Neural progenitor cell (in vitro differentiated cells): ENCODE results near the gene NAA15. TPM values are rescaled to one million over a fixed set of nuclear protein-coding genes. Genes with fewer than 3 reads are reported as not detected.

ENCODE experiments used
- DNase-seq: peaks from one replicate; pipeline ENCODE4 v3.0.0-alpha.2; 2016; ENCODE audit warnings: low spot score
- H2AFZ ChIP-seq: fragments of 200-600 bp; sonication (generic); replicated peaks from 2 replicates; pipeline ENCODE4 v1.6.1; 2016; ENCODE audit warnings: antibody characterized with exemption
- H3F3A ChIP-seq: fragments of 200-600 bp; sonication (generic); 2 replicates; pipeline ENCODE4 v1.6.1; 2016; ENCODE audit warnings: antibody characterized with exemption, low read depth
- H3K27ac ChIP-seq: fragments of 200-600 bp; sonication (generic); 2 replicates; pipeline ENCODE4 v1.5.1; 2016; ENCODE audit warnings: mild to moderate bottlenecking
- H3K27me3 ChIP-seq: fragments of 200-600 bp; sonication (generic); 2 replicates; pipeline ENCODE4 v1.6.1; 2016; ENCODE audit warnings: mild to moderate bottlenecking, moderate library complexity
- H3K36me3 ChIP-seq: fragments of 200-600 bp; sonication (generic); 2 replicates; pipeline ENCODE4 v1.5.1; 2016
- H3K4me1 ChIP-seq: fragments of 200-600 bp; sonication (generic); 2 replicates; pipeline ENCODE4 v1.6.1; 2016; ENCODE audit warnings: mixed run types
- H3K4me2 ChIP-seq: fragments of 200-600 bp; sonication (generic); 2 replicates; pipeline ENCODE4 v1.6.1; 2016
- H3K4me3 ChIP-seq: fragments of 200-600 bp; sonication (generic); 2 replicates; pipeline ENCODE4 v1.5.1; 2016
- H3K79me2 ChIP-seq: fragments of 200-600 bp; sonication (generic); 2 replicates; pipeline ENCODE4 v1.6.1; 2016; ENCODE audit warnings: low read depth
- H3K9ac ChIP-seq: fragments of 200-600 bp; sonication (generic); 2 replicates; pipeline ENCODE4 v1.6.1; 2016
- H3K9me3 ChIP-seq: fragments of 200-600 bp; sonication (generic); 2 replicates; pipeline ENCODE4 v1.5.1; 2016; ENCODE audit warnings: low read depth
- H4K20me1 ChIP-seq: fragments of 200-600 bp; sonication (generic); 2 replicates; pipeline ENCODE4 v1.6.1; 2016; ENCODE audit warnings: low read depth
- H3K27ac Mint-ChIP-seq: 3 replicates; pipeline ENCODE4 v1.8.0; 2021; ENCODE audit warnings: mixed read lengths
- H3K27me3 Mint-ChIP-seq: 2 replicates; pipeline ENCODE4 v1.8.0; 2022; ENCODE audit warnings: low read depth, mild to moderate bottlenecking, inconsistent platforms, moderate library complexity, mixed read lengths; ENCODE audit not compliant: insufficient read depth
- H3K36me3 Mint-ChIP-seq: 3 replicates; pipeline ENCODE4 v1.8.0; 2021; ENCODE audit warnings: mixed read lengths
- H3K4me1 Mint-ChIP-seq: 3 replicates; pipeline ENCODE4 v1.8.0; 2021; ENCODE audit warnings: mixed read lengths
- H3K4me3 Mint-ChIP-seq: 3 replicates; pipeline ENCODE4 v1.8.0; 2021; ENCODE audit warnings: mild to moderate bottlenecking, moderate library complexity, mixed read lengths
- H3K9me3 Mint-ChIP-seq: 3 replicates; pipeline ENCODE4 v1.8.0; 2020; ENCODE audit warnings: mixed read lengths
- CTCF ChIP-seq: fragments of 200-600 bp; sonication (generic); IDR thresholded peaks from 2 replicates; pipeline ENCODE4 v1.5.1; 2017; ENCODE audit warnings: antibody characterized with exemption, mild to moderate bottlenecking
- EZH2 ChIP-seq: fragments of 200-600 bp; sonication (generic); IDR thresholded peaks from 2 replicates; pipeline ENCODE4 v1.6.1; 2017; ENCODE audit warnings: antibody characterized with exemption, mild to moderate bottlenecking, moderate library complexity
- EZH2phosphoT487 ChIP-seq: fragments of 200-600 bp; sonication (generic); IDR thresholded peaks from 2 replicates; pipeline ENCODE4 v1.6.1; 2017; ENCODE audit warnings: antibody characterized with exemption
- total RNA-seq: library from RNA; depleted of rRNA; stranded (reverse); fragments of >200 nt; gene quantifications from 2 replicates; pipeline ENCODE4 v1.2.3, GENCODE V29; 2015; ENCODE audit warnings: low replicate concordance

The NAA15 gene
- total RNA-seq, 1 donor from 2014 or later = 69.0 TPM

GRCh38 chr4:139458543-139458942 lies 157.2 kb downstream of the NAA15 start:
- H3K4me2 ChIP-seq = no peak overlapping the region
- H3K9ac ChIP-seq = no peak overlapping the region
- Mint-ChIP-seq H3K27ac (no peak overlapping the region), H3K27me3 (peaks cover 4% of the 10 kb centered on the region), H3K4me1 (peaks cover 17% of the 10 kb centered on the region), H3K9me3 (no peaks in the 10 kb centered on the region), H3K4me3 (no peak overlapping the region), H3K36me3 (peaks cover 6% of the 10 kb centered on the region)
- peaks cover 23% of the 10 kb centered on the region for H3K4me1 ChIP-seq
- H3K4me3 ChIP-seq = no peak overlapping the region
- peaks cover 8% of the 10 kb centered on the region for H4K20me1 ChIP-seq
- no peaks in the 10 kb centered on the region for H3K9me3 ChIP-seq
- no peaks in the 10 kb centered on the region for H3K27me3 ChIP-seq
- H3K36me3 ChIP-seq = no peaks in the 10 kb centered on the region
- peaks cover 80% of the 10 kb centered on the region for H3K79me2 ChIP-seq
- no peak overlapping the region for H2AFZ ChIP-seq
- H3F3A ChIP-seq = peaks cover 2% of the 10 kb centered on the region
- H3K27ac ChIP-seq = no peak overlapping the region
- TF ChIP-seq EZH2phosphoT487 (no peak), EZH2 (no peak), CTCF (no peak)
- DNase-seq = no peak

GRCh38 chr4:139458999-139459398 lies 157.7 kb downstream of the NAA15 start:
- H3K9me3 Mint-ChIP-seq = no peaks in the 10 kb centered on the region

GRCh38 chr4:139460565-139460964 lies 159.3 kb downstream of the NAA15 start:
- H3K27me3 Mint-ChIP-seq = peaks cover 3% of the 10 kb centered on the region
- no peak for DNase-seq
- Histone ChIP-seq H3K4me1 (peaks cover 12% of the 10 kb centered on the region), H2AFZ (no peak overlapping the region), H3K4me2 (no peak overlapping the region), H3F3A (no peaks in the 10 kb centered on the region), H3K36me3 (no peaks in the 10 kb centered on the region), H3K9ac (no peak overlapping the region), H3K79me2 (peaks cover 82% of the 10 kb centered on the region), H3K4me3 (no peak overlapping the region), H4K20me1 (peaks cover 8% of the 10 kb centered on the region), H3K9me3 (no peaks in the 10 kb centered on the region), H3K27me3 (no peaks in the 10 kb centered on the region), H3K27ac (no peak overlapping the region)
- H3K36me3 Mint-ChIP-seq = peaks cover 8% of the 10 kb centered on the region
- H3K4me1 Mint-ChIP-seq = peaks cover 3% of the 10 kb centered on the region
- H3K27ac Mint-ChIP-seq = no peak overlapping the region
- TF ChIP-seq EZH2 (no peak), EZH2phosphoT487 (no peak), CTCF (no peak)
- H3K4me3 Mint-ChIP-seq = no peak overlapping the region
- no peaks in the 10 kb centered on the region for H3K9me3 Mint-ChIP-seq

More at GRCh38 chr4:139458999-139459398, 157.7 kb downstream of the NAA15 start:
- Histone ChIP-seq H3K4me1 (peaks cover 23% of the 10 kb centered on the region), H3K9me3 (no peaks in the 10 kb centered on the region), H3K36me3 (no peaks in the 10 kb centered on the region), H4K20me1 (peaks cover 8% of the 10 kb centered on the region), H3K4me3 (no peak overlapping the region), H3K9ac (no peak overlapping the region), H3K27ac (no peak overlapping the region), H3K79me2 (peaks cover 84% of the 10 kb centered on the region), H3K27me3 (no peaks in the 10 kb centered on the region), H3K4me2 (no peak overlapping the region), H2AFZ (no peak overlapping the region), H3F3A (no peaks in the 10 kb centered on the region)
- TF ChIP-seq CTCF (no peak), EZH2 (no peak), EZH2phosphoT487 (no peak)
- no peak for DNase-seq
- Mint-ChIP-seq H3K27me3 (peaks cover 6% of the 10 kb centered on the region), H3K4me3 (no peak overlapping the region), H3K36me3 (peaks cover 8% of the 10 kb centered on the region), H3K4me1 (peaks cover 17% of the 10 kb centered on the region), H3K27ac (no peak overlapping the region)
